ENCODE results near the gene CFAP141.

GRCh38 chr1:154183046-154183915, 22.9 kb downstream of the CFAP141 start:
- peak; percentile 40 for TF ChIP-seq YY1 (IDR thresholded peaks at IDR 0.05; ENCODE audit: insufficient read depth, insufficient read length)
- TF ChIP-seq ZNF274 (IDR thresholded peaks at IDR 0.05; ENCODE audit: low read depth, low read length), result no peak
